ENCODE results near the gene NDNF. TPM values are rescaled to one million over a fixed set of nuclear protein-coding genes. Genes with fewer than 3 reads are reported as not detected.

Gene NDNF
- total RNA-seq, 4 donors from 2014 or later: 2.4 to 10.6 (median 7.8) TPM

DNA sequence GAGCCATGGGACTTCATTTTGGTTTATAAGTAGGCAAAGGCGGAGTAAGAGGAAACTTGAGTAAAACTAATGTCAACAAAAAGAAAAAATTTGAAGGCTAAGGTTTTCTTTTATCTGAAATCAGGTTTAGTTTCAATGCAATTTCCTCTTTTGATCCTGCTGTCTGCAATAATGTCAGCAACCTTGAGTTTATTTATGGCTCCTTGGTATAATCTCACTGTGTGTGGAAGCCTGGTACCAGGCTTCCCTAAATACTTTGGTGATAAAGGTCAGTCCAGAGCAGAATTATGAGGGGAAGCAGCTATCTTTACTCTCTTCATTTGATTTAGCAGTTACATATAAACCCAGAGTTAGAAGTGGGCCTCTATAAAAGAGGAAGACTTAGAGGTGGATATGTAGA, 57.8 kb downstream of the NDNF start:
- Histone ChIP-seq H3K9me3 (no peaks in the 10 kb centered on the region), H3K4me1 (no peaks in the 10 kb centered on the region), H3K4me3 (no peak overlapping the region), H3K27ac (no peak overlapping the region), H3K27me3 (no peaks in the 10 kb centered on the region), H3K36me3 (no peaks in the 10 kb centered on the region)
- TF ChIP-seq, protein P1, sequence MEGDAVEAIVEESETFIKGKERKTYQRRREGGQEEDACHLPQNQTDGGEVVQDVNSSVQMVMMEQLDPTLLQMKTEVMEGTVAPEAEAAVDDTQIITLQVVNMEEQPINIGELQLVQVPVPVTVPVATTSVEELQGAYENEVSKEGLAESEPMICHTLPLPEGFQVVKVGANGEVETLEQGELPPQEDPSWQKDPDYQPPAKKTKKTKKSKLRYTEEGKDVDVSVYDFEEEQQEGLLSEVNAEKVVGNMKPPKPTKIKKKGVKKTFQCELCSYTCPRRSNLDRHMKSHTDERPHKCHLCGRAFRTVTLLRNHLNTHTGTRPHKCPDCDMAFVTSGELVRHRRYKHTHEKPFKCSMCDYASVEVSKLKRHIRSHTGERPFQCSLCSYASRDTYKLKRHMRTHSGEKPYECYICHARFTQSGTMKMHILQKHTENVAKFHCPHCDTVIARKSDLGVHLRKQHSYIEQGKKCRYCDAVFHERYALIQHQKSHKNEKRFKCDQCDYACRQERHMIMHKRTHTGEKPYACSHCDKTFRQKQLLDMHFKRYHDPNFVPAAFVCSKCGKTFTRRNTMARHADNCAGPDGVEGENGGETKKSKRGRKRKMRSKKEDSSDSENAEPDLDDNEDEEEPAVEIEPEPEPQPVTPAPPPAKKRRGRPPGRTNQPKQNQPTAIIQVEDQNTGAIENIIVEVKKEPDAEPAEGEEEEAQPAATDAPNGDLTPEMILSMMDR (IDR thresholded peaks at IDR 0.05): no peak
- TF ChIP-seq EP300 (IDR thresholded peaks at IDR 0.05): no peak
- TF ChIP-seq POLR2A (IDR thresholded peaks at IDR 0.05): no peak
- no peak for DNase-seq (ENCODE audit: low spot score in 2 of 2)
- 86 to 94% methylated on average over 1 of the region's 1 CpG for WGBS, 2 donors

DNA sequence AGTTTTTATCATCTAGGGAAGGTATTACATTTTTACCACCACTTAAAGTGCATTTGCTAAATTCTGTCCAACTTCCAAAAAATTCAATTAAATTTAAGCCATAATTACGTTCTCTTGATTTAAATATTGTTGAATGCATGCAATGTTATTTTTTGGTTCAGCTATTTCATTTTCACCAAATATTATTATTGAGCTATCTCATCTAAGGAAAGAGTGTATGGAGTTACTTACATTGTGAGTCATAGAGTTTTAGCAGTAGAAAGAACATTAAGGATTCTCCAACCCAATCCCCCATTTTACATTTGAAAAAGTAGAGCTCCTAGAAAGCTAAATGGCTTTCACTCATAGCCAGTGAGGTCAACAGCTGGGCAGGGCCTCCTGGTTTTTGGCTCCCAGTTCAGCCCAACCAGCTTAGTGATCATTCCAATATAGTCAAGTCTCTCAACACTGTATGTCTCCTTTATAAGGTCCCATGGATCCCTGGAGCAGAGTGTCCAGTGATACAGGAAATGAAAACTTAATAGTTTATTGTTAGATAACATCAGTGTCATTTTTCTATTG, 60.5 kb downstream of the NDNF start:
- no peak overlapping the region for H3K27ac ChIP-seq
- 96 to 98% methylated on average over 1 of the region's 1 CpG for WGBS, 2 donors
- DNase-seq (ENCODE audit: low spot score in 2 of 2): no peak
- H3K27me3 ChIP-seq: no peaks in the 10 kb centered on the region
- H3K9me3 ChIP-seq: no peaks in the 10 kb centered on the region
- no peaks in the 10 kb centered on the region for H3K4me1 ChIP-seq
- TF ChIP-seq EP300 (IDR thresholded peaks at IDR 0.05): no peak
- H3K36me3 ChIP-seq: no peaks in the 10 kb centered on the region
- H3K4me3 ChIP-seq: no peak overlapping the region

DNA sequence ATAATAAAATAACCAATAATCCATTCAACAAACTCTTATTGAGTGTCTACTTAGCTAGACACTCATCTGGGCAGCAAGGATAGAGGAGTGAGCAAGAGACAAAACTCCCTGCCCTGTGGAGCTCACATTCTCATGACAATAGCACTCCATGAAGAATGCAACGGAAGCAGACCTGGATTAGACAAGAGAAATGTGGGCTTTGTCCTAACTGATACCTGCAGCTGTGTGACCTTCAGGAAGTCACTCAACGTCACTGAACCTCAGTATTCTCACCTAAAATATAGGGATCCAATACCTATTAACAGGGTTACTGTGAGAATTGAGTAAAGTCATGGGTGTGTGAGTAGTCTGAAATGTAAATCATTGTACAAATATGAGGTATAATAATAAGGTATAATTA, 61.2 kb downstream of the NDNF start:
- Histone ChIP-seq H3K9me3 (no peaks in the 10 kb centered on the region), H3K4me1 (no peaks in the 10 kb centered on the region), H3K27ac (no peak overlapping the region), H3K4me3 (no peak overlapping the region), H3K27me3 (no peaks in the 10 kb centered on the region), H3K36me3 (no peaks in the 10 kb centered on the region)
- WGBS, 2 donors: 85 to 88% methylated on average over 2 of the region's 2 CpGs
- no peak for DNase-seq (ENCODE audit: low spot score in 2 of 2)
- TF ChIP-seq, protein P1 (IDR thresholded peaks at IDR 0.05): no peak
- TF ChIP-seq POLR2A (IDR thresholded peaks at IDR 0.05): no peak
- TF ChIP-seq EP300 (IDR thresholded peaks at IDR 0.05): no peak

DNA sequence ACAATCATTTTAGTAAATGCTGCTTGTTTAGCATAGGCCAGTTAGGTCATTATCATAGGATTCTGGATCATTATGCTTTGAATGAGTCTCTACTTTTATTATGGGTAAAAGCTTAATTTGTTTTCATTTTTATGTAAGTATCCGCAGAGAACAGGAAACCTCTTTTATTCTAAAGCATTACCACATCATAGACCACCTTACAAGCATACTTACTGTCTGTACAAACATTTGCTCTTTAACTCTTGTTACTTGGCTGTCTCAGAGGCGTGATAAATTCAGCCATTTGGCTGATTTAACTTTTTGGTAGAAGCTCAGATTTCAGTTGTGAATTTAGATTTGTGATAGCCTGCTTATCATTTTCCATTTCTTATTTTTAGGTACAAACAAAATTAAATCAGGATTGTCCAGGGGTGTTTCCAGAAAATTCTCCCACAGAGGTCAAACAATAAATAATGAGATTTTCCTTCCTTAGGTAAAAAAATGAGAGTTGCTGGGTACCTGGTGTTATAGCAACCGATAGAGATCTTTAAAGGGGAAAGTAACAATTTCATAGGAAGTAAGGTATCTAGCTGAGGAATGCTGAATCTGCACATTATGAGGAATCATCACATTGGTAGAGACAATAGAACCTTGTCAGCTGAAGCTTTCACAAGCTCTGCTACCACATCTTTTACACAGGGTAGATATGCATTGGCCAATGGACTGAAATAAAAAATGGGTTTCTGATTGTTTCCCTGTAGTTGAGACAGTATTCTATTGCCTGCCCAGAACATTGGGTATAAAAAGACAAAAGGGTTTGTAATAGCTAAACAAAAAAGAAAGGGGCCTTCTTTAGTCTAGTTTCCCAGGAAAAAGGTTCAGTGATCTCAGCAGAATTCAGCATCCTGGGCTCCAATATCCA, 62.5 kb downstream of the NDNF start:
- no peak overlapping the region for H3K4me3 ChIP-seq

DNA sequence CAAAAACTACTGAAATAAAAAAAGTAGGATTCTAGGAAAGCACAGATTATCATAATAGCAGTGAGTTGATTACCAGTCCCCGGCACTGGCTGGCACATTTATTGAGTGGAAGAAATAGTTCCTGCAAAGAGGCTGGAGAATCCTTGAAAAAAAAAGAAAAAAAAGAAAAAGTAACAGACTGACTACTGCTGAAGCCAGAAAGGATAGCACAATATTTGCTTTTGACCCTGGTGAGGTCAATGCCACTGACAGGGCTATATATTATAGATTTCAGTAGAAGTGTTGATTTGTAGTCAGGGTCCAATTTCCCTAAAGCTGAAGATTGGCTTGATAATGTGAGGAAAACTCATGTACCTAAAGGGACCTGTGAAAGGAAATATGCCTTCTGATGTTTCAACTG, 64.7 kb downstream of the NDNF start:
- Histone ChIP-seq H3K4me3 (no peak overlapping the region), H3K27me3 (no peaks in the 10 kb centered on the region), H3K4me1 (no peaks in the 10 kb centered on the region), H3K27ac (no peak overlapping the region), H3K36me3 (no peaks in the 10 kb centered on the region), H3K9me3 (no peaks in the 10 kb centered on the region)
- 0% methylated on average over 1 of the region's 1 CpG for WGBS, 2 donors
- TF ChIP-seq POLR2A (IDR thresholded peaks at IDR 0.05): no peak
- DNase-seq (ENCODE audit: low spot score in 2 of 2): no peak

More for the DNA sequence above, 62.5 kb downstream of the NDNF start:
- Histone ChIP-seq H3K36me3 (no peaks in the 10 kb centered on the region), H3K4me1 (no peaks in the 10 kb centered on the region), H3K9me3 (no peaks in the 10 kb centered on the region), H3K27ac (no peak overlapping the region), H3K27me3 (no peaks in the 10 kb centered on the region)
- DNase-seq (ENCODE audit: low spot score in 2 of 2): no peak
- TF ChIP-seq, protein P1 (IDR thresholded peaks at IDR 0.05): no peak
- TF ChIP-seq POLR2A (IDR thresholded peaks at IDR 0.05): no peak
- no peak for TF ChIP-seq EP300 (IDR thresholded peaks at IDR 0.05)
- 55 to 58% methylated on average over 3 of the region's 3 CpGs for WGBS, 2 donors

DNA sequence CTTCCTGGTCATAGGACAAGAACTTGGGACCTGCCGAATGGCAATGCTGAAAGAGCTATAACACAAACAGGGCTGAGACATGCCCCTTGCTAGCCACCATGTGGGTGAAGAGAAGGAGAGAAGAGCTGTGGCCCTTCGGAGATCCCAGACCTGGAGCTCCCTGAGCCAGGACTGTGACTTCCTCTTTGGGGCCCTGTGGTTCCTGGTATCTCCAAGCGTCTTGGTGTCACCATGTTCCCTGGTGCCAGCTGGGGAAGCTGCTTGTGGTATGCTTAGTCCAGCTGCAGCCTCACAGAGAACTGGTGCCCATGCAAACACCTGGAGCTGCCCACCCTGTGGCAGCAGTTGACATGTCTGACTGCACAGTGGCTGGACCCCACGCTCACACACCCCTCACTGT, 68.5 kb downstream of the NDNF start:
- TF ChIP-seq POLR2A (IDR thresholded peaks at IDR 0.05) (no peak), EP300 (IDR thresholded peaks at IDR 0.05) (no peak)
- TF ChIP-seq, protein P1 (IDR thresholded peaks at IDR 0.05): no peak
- no peak overlapping the region for H3K27ac ChIP-seq
- no peak for DNase-seq (ENCODE audit: low spot score in 2 of 2)
- H3K9me3 ChIP-seq: no peaks in the 10 kb centered on the region
- whole genome bisulfite sequencing, 2 donors: 76 to 97% methylated on average over 4 of the region's 4 CpGs
- H3K4me1 ChIP-seq: no peaks in the 10 kb centered on the region
- no peaks in the 10 kb centered on the region for H3K36me3 ChIP-seq
- no peak overlapping the region for H3K4me3 ChIP-seq
- H3K27me3 ChIP-seq: no peaks in the 10 kb centered on the region
